Liver (tissue), 10 donors: ENCODE results near the gene PATL1. TPM values are rescaled to one million over a fixed set of nuclear protein-coding genes. Genes with fewer than 3 reads are reported as not detected.

Experiments
- DNase-seq: peaks from one replicate; pipeline ENCODE4 v3.0.0-alpha.2; 2017; ENCODE audit warnings: low spot score
- H3K27ac ChIP-seq, 2 donors: one replicate each; pipeline ENCODE4 v1.7.0; 2013; ENCODE audit warnings: inconsistent platforms in 2 of 2, low read length in 2 of 2, control low read depth in 1 of 2, low read depth in 1 of 2, mild to moderate bottlenecking in 1 of 2
- H3K27me3 ChIP-seq, 4 donors: one replicate each; pipeline versions ENCODE4 v1.6.1 to v1.7.0; 2013; ENCODE audit warnings: low read length in 3 of 4, inconsistent platforms in 1 of 4, mild to moderate bottlenecking in 1 of 4, moderate library complexity in 1 of 4; ENCODE audit not compliant: control insufficient read depth in 4 of 4, insufficient read depth in 4 of 4
- H3K36me3 ChIP-seq, 4 donors: one replicate each; pipeline versions ENCODE4 v1.6.1 to v1.7.0; 2013; ENCODE audit warnings: low read length in 3 of 4, mild to moderate bottlenecking in 3 of 4, low read depth in 1 of 4, moderate library complexity in 1 of 4; ENCODE audit not compliant: control insufficient read depth in 4 of 4, insufficient read depth in 3 of 4
- H3K4me1 ChIP-seq, 4 donors: one replicate each; pipeline versions ENCODE4 v1.6.1 to v1.7.0; 2013; ENCODE audit warnings: low read length in 3 of 4, mild to moderate bottlenecking in 3 of 4, moderate library complexity in 1 of 4; ENCODE audit not compliant: control insufficient read depth in 4 of 4, insufficient read depth in 4 of 4
- H3K4me3 ChIP-seq, 3 donors: one replicate each; pipeline versions ENCODE4 v1.6.1 to v1.7.0; 2013; ENCODE audit warnings: low read length in 3 of 3, control low read depth in 1 of 3, low read depth in 1 of 3, mild to moderate bottlenecking in 1 of 3
- H3K9ac ChIP-seq, 2 donors: one replicate each; pipeline ENCODE4 v1.7.0; 2013; ENCODE audit warnings: low read length in 2 of 2, mild to moderate bottlenecking in 2 of 2, moderate library complexity in 2 of 2, control low read depth in 1 of 2, low read depth in 1 of 2
- H3K9me3 ChIP-seq, 4 donors: one replicate each; pipeline versions ENCODE4 v1.6.1 to v1.7.0; 2013; ENCODE audit warnings: low read length in 3 of 4; ENCODE audit not compliant: control insufficient read depth in 4 of 4
- ATF3 ChIP-seq: IDR thresholded peaks from 2 replicates; pipeline ENCODE4 v1.6.1; 2016; ENCODE audit warnings: antibody characterized with exemption
- CTCF ChIP-seq: fragments of 150-350 bp; IDR thresholded peaks from 2 replicates; pipeline ENCODE4 v1.5.1; 2017; ENCODE audit warnings: improper control_type of control experiment, low read depth, low read length; ENCODE audit not compliant: missing input control
- EGR1 ChIP-seq, 2 donors: IDR thresholded peaks; 2 replicates each; pipeline ENCODE4 v1.6.1; 2016 to 2018; ENCODE audit warnings: antibody characterized with exemption in 2 of 2, low read depth in 2 of 2
- FOXA1 ChIP-seq: IDR thresholded peaks from 2 replicates; pipeline ENCODE4 v1.6.1; 2016; ENCODE audit warnings: antibody characterized with exemption
- FOXA2 ChIP-seq: IDR thresholded peaks from 2 replicates; pipeline ENCODE4 v1.6.1; 2016; ENCODE audit warnings: antibody characterized with exemption
- GABPA ChIP-seq, 2 donors: IDR thresholded peaks in 1 of 2; conservative IDR thresholded peaks in 1 of 2; 2 replicates each; pipeline ENCODE4 v1.6.1; 2016; ENCODE audit warnings: antibody characterized with exemption in 2 of 2, mild to moderate bottlenecking in 1 of 2, moderate library complexity in 1 of 2
- HNF4A ChIP-seq, 2 donors: conservative IDR thresholded peaks; 2 replicates each; pipeline ENCODE4 v1.6.1; 2016; ENCODE audit warnings: antibody characterized with exemption in 2 of 2, mild to moderate bottlenecking in 2 of 2
- HNF4G ChIP-seq: IDR thresholded peaks from 2 replicates; pipeline ENCODE4 v1.6.1; 2016; ENCODE audit warnings: antibody characterized with exemption
- JUND ChIP-seq, 2 donors: IDR thresholded peaks; 2 replicates each; pipeline ENCODE4 v1.6.1; 2016; ENCODE audit warnings: antibody characterized with exemption in 2 of 2
- MAX ChIP-seq: IDR thresholded peaks from 2 replicates; pipeline ENCODE4 v1.6.1; 2016; ENCODE audit warnings: antibody characterized with exemption
- NR2F2 ChIP-seq: IDR thresholded peaks from 2 replicates; pipeline ENCODE4 v1.6.1; 2016; ENCODE audit warnings: antibody characterized with exemption
- RAD21 ChIP-seq, 2 donors: IDR thresholded peaks; 2 replicates each; pipeline ENCODE4 v1.6.1; 2016; ENCODE audit warnings: antibody characterized with exemption in 2 of 2, mild to moderate bottlenecking in 2 of 2
- REST ChIP-seq: IDR thresholded peaks from 2 replicates; pipeline ENCODE4 v1.6.1; 2016; ENCODE audit warnings: antibody characterized with exemption, mild to moderate bottlenecking
- RXRA ChIP-seq, 2 donors: IDR thresholded peaks; 2 replicates each; pipeline ENCODE4 v1.6.1; 2017 to 2018; ENCODE audit warnings: antibody characterized with exemption in 2 of 2, mild to moderate bottlenecking in 1 of 2
- SP1 ChIP-seq: IDR thresholded peaks from 2 replicates; pipeline ENCODE4 v1.6.1; 2018; ENCODE audit warnings: antibody characterized with exemption, mild to moderate bottlenecking
- TAF1 ChIP-seq: conservative IDR thresholded peaks from 2 replicates; pipeline ENCODE4 v1.6.1; 2016; ENCODE audit warnings: antibody characterized with exemption, mild to moderate bottlenecking
- YY1 ChIP-seq: IDR thresholded peaks from 2 replicates; pipeline ENCODE4 v1.6.1; 2016; ENCODE audit warnings: antibody characterized with exemption, mild to moderate bottlenecking
- ZBTB33 ChIP-seq: IDR thresholded peaks from 2 replicates; pipeline ENCODE4 v1.6.1; 2016; ENCODE audit warnings: antibody characterized with exemption
- whole genome bisulfite sequencing: extraction: QIAGEN DNeasy Blood & Tissue Kit; methylation state at CpG from one replicate; pipeline ENCODE4 v1.1.7; 2013; 5-methylcytosine and 5-hydroxymethylcytosine counted together
- polyA plus RNA-seq, 2 donors: library from polyadenylated mRNA; stranded (reverse) in 1 of 2; unstranded in 1 of 2; fragments of 200-250 nt in 1 of 2; fragments of >200 nt in 1 of 2; fragmentation: Nextera tagmentation in 1 of 2; extraction: Ambion mirVana in 1 of 2; gene quantifications; one replicate each; pipeline versions ENCODE4 v1.2.1 to v1.2.3, GENCODE V29; 2013 to 2015
- small RNA-seq: library from RNA; depleted of rRNA; stranded (forward); fragments of <200 nt; gene quantifications from one replicate; pipeline ENCODE3, GENCODE V24; 2014
- total RNA-seq, 2 donors: library from RNA; depleted of rRNA; stranded (reverse); fragments of >200 nt; gene quantifications; one replicate each; pipeline ENCODE4 v1.2.3, GENCODE V29; 2014
- donor health status: healthy.
- donor health status: healthy.
- donor health status: healthy.
- donor health status: healthy.
- donor health status: healthy.

Gene PATL1
- total and polyA plus RNA-seq, 4 donors, result 4.9 to 14.7 (median 12.4) TPM

- Histone ChIP-seq H3K27me3 (no peaks in the 10 kb centered on the region), H3K4me1 (peaks cover 3 to 22% (median 16%) of the 10 kb centered on the region in 4 donors), H3K9me3 (no peaks in the 10 kb centered on the region), H3K36me3 (peaks cover 6 to 59% (median 55%) of the 10 kb centered on the region in 4 donors), H3K4me3 (no peak overlapping the region), H3K9ac (no peak overlapping the region), H3K27ac (no peak overlapping the region)
- WGBS, result 91% methylated on average over 1 of the region's 1 CpG
- DNase-seq, result no peak
- no peak for TF ChIP-seq REST
- no peak for TF ChIP-seq RAD21 (IDR thresholded peaks at IDR 0.05)
- no peak for TF ChIP-seq JUND (IDR thresholded peaks at IDR 0.05)
- TF ChIP-seq NR2F2, result no peak
- no peak for TF ChIP-seq YY1
- no peak for TF ChIP-seq CTCF
- TF ChIP-seq ATF3, result no peak
- TF ChIP-seq GABPA (IDR thresholded peaks at IDR 0.05 in 1 of 2, conservative IDR thresholded peaks at IDR 0.05 in 1 of 2), result no peak
- TF ChIP-seq ZBTB33, result no peak
- no peak for TF ChIP-seq FOXA1
- TF ChIP-seq HNF4G, result no peak
- no peak for TF ChIP-seq TAF1
- no peak for TF ChIP-seq EGR1 (IDR thresholded peaks at IDR 0.05; ENCODE audit: low read depth in 2 of 2)
- no peak for TF ChIP-seq RXRA (IDR thresholded peaks at IDR 0.05)
- TF ChIP-seq FOXA2, result no peak
- no peak for TF ChIP-seq MAX
- TF ChIP-seq HNF4A (conservative IDR thresholded peaks at IDR 0.05), result no peak
- TF ChIP-seq SP1, result no peak
Observed at GRCh38 chr11:59598961-59599360, 69.9 kb downstream of the PATL1 start.

Small RNA genes within 50 kb of the gene (small RNA-seq; reads per million reads assigned to genes)
- not detected for gene MIR3162

Other genes with a start within 250 kb of the PATL1 start
- gene OR5A2, start 242.6 kb downstream of the PATL1 start, total RNA-seq, result not detected
- gene OR5A2, start 242.6 kb downstream of the PATL1 start, polyA plus RNA-seq, result not detected
- gene OR5A1, start 232.6 kb downstream of the PATL1 start, total RNA-seq, result not detected
- not detected for gene OR5A1, start 232.6 kb downstream of the PATL1 start, polyA plus RNA-seq
- not detected for gene OR4D6, start 212.1 kb downstream of the PATL1 start, total RNA-seq
- not detected for gene OR4D6, start 212.1 kb downstream of the PATL1 start, polyA plus RNA-seq
- not detected for gene OR4D10, start 195.7 kb downstream of the PATL1 start, total RNA-seq
- not detected for gene OR4D10, start 195.7 kb downstream of the PATL1 start, polyA plus RNA-seq
- gene OR4D11, start 165.5 kb downstream of the PATL1 start, total RNA-seq, result not detected
- gene OR4D11, start 165.5 kb downstream of the PATL1 start, polyA plus RNA-seq, result not detected
- not detected for gene OR4D9, start 157.5 kb downstream of the PATL1 start, total RNA-seq
- not detected for gene OR4D9, start 157.5 kb downstream of the PATL1 start, polyA plus RNA-seq
- 10 to 100 TPM; 25.3 to 92.5 TPM for gene OSBP, start 53.3 kb downstream of the PATL1 start, total RNA-seq
- 10 to 100 TPM; 16.5 to 47.8 TPM for gene OSBP, start 53.3 kb downstream of the PATL1 start, polyA plus RNA-seq
- gene OR10V1, start 44.8 kb upstream of the PATL1 start, total RNA-seq, result not detected
- not detected for gene OR10V1, start 44.8 kb upstream of the PATL1 start, polyA plus RNA-seq
- gene STX3, start 86.3 kb upstream of the PATL1 start, total RNA-seq, result 1 to 10 TPM; 7.0 to 8.5 TPM
- gene STX3, start 86.3 kb upstream of the PATL1 start, polyA plus RNA-seq, result 1 to 10 TPM; 3.3 to 4.7 TPM
- gene MRPL16, start 141.7 kb upstream of the PATL1 start, total RNA-seq, result 10 to 100 TPM; 24.9 to 33.5 TPM
- gene MRPL16, start 141.7 kb upstream of the PATL1 start, polyA plus RNA-seq, result 10 to 100 TPM; 45.7 to 54.9 TPM
- not detected for gene CBLIF, start 176.5 kb upstream of the PATL1 start, total RNA-seq
- not detected for gene CBLIF, start 176.5 kb upstream of the PATL1 start, polyA plus RNA-seq
- 1 to 10 TPM in 1 of 2 donors, under 1 TPM in 1; 0.08 to 4.7 TPM for gene TCN1, start 197.4 kb upstream of the PATL1 start, total RNA-seq
- gene TCN1, start 197.4 kb upstream of the PATL1 start, polyA plus RNA-seq, result under 1 TPM in 1 of 2 donors, not detected in 1; 0.17 TPM
- not detected for gene OOSP3, start 209.7 kb upstream of the PATL1 start, total RNA-seq
- gene OOSP3, start 209.7 kb upstream of the PATL1 start, polyA plus RNA-seq, result not detected